MG63 (cell line): Measurements from ENCODE around the gene CPB1. TPM values are rescaled to one million over a fixed set of nuclear protein-coding genes. Genes with fewer than 3 reads are reported as not detected.

Source experiments
- DNase-seq: peaks from one replicate; pipeline ENCODE4 v3.0.0-alpha.2; 2020
- H3K27me3 ChIP-seq: fragments of 250-450 bp; sonication (Bioruptor Pico); 2 replicates; pipeline ENCODE4 v1.5.1; 2020; ENCODE audit warnings: mild to moderate bottlenecking, moderate library complexity
- H3K36me3 ChIP-seq: fragments of 250-450 bp; sonication (Bioruptor Pico); 2 replicates; pipeline ENCODE4 v1.5.1; 2020; ENCODE audit warnings: mild to moderate bottlenecking, moderate library complexity
- H3K4me3 ChIP-seq: fragments of 250-450 bp; sonication (Bioruptor Pico); 2 replicates; pipeline ENCODE4 v1.5.1; 2020; ENCODE audit warnings: mild to moderate bottlenecking, moderate library complexity
- H3K9me3 ChIP-seq: fragments of 250-450 bp; sonication (Bioruptor Pico); 2 replicates; pipeline ENCODE4 v1.5.1; 2020; ENCODE audit warnings: mild to moderate bottlenecking, moderate library complexity
- total RNA-seq: library from RNA; depleted of rRNA; stranded (reverse); fragments of >200 nt; shearing (Covaris generic); gene quantifications from 2 replicates; pipeline ENCODE4 v1.2.3, GENCODE V29; 2014; ENCODE audit warnings: low replicate concordance; rRNA removed

The CPB1 gene
- total RNA-seq, 1 experiment from 2014 or later, result not detected

DNA sequence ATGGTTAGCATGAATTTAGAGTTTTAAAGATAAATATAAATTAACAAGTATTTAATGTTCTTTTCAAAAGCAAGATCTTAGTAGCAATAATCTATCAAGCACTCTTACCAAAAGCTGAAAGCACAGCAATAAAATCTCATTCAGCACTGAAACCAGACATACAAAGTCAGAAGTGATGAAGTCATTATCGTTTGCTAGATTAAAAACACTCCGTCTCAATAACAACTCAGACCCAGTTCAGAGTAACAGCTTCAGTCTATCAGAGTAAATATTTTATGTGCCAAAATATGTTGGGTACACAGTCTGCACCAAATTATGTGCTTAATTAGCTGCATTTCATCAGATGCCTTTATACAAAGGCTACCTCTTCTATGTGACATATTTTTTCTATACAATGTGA, 79.1 kb downstream of the CPB1 start:
- no peak for DNase-seq
- Histone ChIP-seq H3K36me3 (no peaks in the 10 kb centered on the region), H3K27me3 (no peaks in the 10 kb centered on the region)

More for the DNA sequence above, 79.1 kb downstream of the CPB1 start:
- no peak overlapping the region for H3K4me3 ChIP-seq
- no peaks in the 10 kb centered on the region for H3K9me3 ChIP-seq

Other genes with a start within 250 kb of the CPB1 start
- gene AGTR1, start 129.9 kb upstream of the CPB1 start, total RNA-seq, result not detected in 2 replicates
- 1.3 TPM in 1 of 2 replicates, not detected in the other for gene CPA3, start 37.5 kb downstream of the CPB1 start, total RNA-seq
- gene GYG1, start 163.7 kb downstream of the CPB1 start, total RNA-seq, result 76.3 and 96.1 TPM in 2 replicates